Measurements from ENCODE around the gene CDIP1.

The CDIP1 gene

GRCh38 chr16:4486126-4486893 lies 52.3 kb downstream of the CDIP1 start:
- no peak for DNase-seq

DNA sequence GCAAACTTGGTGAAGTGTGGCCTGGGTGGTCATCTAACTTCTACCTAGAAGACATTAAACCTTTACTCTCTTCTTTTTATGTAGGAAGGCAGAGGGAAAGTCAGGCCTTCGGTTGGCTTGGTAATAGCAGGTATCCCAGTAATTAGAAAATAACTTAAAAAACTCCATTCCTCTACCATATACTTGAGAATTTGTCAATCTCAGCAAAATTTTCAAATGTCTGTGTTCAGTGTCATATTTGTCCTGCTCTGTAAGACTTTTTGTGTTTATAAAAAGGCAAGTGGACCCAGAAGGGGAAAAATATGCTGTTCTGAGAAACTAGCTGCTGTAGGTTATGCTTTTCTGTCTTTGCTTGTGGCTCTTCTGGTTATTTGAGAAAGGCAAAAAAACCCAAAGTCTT lies 56.6 kb downstream of the CDIP1 start:
- no peak for DNase-seq

DNA sequence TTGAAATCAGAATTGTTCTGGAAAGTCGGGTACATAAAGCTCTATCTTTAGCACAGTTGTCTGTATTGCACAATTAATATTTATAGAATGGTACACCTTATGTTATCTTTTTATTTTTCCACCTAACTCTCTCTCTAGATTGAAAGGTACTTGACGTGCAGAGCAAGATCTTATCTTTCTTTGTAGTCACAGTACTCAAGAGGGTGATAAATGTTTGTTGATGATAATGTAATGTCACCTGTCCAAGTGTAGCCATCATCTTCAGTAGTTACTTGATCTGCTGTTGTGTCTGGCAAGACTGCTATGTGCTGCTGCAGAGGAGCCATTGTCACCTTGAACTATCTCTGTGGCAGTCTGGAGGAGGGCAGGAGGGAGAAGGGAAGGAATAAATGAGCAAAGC lies 57.0 kb downstream of the CDIP1 start:
- DNase-seq = peak in 1 of 3 experiments; percentile 29

GRCh38 chr16:4477966-4478365 lies 60.6 kb downstream of the CDIP1 start:
- no peak for DNase-seq

- peak; percentile 86 to 96 (median 93) for DNase-seq
Observed at GRCh38 chr16:4475880-4476788, 62.4 kb downstream of the CDIP1 start, which contains the start of gene HMOX2. HMOX2 (plus strand) TSS chr16:4476398; CDS start chr16:4505525, 29,127 bp downstream.

DNA sequence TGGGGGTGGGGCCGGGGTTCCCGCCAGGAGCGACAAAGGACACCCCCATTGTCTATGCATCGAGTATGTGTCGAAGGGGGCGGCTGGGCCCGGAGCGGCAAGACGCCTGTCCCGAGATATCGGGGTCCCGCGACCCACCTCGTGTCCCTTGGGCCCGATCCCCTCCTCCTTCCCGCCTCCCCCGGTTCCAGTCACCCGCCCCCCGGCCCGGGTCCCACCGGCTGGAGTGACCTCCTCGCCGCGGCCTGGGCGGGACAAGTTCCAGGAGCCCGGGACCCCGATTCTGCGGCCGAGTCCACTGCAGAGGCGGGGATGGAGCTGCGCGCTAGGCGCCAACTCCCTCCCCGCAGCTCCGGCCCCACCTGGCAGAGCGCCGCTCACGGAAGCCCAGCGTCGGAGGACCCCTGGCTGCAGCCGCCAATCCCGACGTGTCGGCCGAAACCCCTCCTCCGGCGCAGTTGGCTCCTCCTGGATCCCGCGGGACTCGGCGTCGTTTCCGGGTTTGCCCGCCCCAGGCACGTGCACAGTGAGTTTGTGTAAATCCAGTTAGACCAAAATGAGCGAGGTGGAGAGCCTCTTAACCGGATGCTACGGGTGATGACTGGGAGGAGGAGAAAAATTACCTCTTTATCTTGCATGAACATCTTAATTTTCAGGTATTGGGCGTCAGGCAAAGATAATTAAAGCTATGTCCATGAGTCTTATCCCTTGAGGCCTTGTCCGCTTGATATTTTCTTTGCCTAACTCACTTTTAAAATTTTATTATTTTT lies 64.2 kb downstream of the CDIP1 start, which contains the start of gene NMRAL1:
Gene NMRAL1, minus strand, starts transcription at position 434 of the 770 bp plus-strand sequence. CDS start 493 bp downstream, outside the sequence.
- peak; percentile 79 to 97 (median 94) for DNase-seq

- DNase-seq = no peak
Observed at GRCh38 chr16:4472880-4473279, 65.7 kb downstream of the CDIP1 start.

DNA sequence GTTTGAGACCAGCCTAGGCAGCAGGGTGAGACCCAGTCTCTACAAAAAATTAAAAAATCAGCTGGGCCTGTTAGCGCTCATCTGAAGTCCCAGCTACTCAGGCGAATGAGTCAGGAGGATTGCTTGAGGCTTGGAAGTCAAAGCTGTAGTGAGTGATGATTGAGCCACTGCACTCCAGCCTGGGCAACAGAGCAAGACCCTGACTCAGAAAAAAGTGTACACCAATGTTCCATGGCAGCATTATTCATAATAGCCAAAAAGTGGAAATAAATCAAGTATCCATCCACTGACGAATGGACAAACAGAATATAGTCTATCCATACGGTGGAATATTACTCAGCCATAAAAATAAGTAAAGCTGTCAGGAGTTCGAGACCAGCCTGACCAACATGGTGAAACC lies 66.7 kb downstream of the CDIP1 start:
- no peak for DNase-seq

DNA sequence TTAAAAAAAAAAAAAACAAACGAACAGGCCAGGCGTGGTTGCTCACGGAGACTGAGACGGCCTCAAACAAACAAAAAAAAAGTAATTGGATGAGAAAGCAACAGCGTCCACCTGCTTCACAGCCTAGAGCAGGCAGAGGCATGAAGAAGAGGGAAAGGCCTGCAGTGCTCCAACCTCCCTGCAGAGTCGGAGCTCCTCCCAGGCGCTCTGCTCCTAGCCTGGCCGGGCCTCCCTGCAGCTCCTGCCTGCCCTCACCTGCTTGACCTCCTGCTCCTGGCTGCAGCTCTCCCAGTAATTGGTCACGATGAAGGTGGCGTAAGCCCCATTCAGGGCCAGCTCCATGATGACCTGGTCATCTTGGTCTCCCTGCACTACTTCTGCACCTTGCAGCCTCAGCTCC lies 69.6 kb downstream of the CDIP1 start:
- no peak for DNase-seq

DNA sequence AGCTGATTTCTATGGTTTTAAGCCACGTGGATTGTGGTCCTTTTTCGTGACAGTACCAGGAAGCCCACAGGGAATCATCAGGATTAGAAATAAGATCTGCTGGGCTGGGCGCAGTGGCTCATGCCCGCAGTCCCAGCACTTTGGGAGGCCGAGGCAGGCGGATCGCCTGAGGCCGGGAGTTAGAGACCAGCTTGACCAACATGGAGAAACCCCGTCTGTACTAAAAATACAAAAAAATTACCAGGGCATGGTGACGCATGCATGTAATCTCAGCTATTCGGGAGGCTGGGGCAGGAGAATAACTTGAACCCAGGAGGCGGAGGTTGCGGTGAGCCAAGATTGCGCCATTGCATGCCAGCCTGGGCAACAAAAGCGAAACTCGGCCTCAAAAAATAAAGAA lies 70.7 kb downstream of the CDIP1 start:
- no peak for DNase-seq

DNA sequence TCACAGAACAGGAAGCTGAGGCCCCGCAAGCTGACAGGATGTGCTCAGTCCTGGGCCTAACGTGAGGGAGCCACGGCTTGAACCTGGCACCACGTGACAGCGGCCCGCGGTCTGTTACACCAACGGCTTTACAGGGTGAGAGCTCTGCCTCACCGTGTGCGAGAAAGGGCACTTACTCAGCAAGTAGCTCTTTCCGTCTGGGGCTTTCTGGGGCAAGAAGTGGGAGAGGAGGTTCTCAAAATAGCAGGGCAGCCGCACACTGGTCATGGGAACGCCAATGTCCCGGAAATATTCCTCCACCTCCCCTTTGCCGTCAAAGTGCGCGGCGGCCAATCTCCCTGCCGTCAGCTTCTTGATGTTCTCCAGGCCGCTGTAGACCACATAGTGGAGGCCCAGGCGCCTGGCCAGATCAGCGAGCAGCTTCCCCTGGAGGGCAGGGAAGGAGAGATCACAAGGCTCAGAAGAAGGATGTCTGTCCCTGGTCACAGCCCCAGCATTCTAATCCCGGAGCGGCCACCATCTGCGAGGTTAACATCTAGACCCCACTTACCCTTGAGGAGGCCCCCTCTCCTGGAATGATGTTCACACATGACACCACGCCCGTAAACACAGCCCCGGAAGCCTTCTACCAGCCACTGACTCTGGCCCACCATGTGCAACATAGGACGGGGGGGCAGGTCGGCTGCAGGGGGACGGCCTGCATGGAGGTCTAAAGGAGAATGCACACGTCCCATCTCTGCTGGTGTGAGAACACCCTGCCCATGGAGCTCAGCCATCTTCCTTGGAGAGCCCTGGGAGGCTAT lies 72.4 kb downstream of the CDIP1 start:
- no peak for DNase-seq

DNA sequence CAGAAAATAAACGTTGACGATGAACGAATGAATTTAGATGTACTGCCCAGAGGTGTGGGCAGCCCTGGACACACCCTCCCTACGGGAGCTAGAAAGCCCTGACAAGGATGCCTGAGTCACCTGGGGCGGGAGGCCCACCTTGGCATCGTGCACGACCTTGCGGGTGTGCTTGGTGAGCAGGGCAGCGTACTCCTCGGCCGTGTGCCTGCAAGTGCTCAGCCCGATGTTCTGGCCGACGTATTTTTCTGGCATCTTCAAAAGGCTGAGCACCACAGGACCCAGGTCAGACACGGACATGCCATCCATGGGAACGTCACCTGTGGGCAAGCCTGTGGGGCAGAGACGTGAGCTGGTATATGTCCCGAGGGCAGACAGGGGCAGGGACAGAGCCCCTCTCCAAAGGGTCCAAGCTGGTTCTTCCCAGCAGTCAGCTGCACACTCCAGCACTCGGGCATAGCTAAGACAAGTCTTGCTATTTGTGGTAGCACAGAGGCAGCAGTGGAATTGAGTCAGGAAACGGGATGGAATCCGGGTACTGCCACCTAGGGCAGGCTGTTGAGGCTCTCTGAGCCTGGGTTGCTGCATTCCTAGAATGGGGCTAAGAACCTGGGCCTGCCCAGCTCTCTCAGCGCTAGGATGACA lies 74.9 kb downstream of the CDIP1 start:
- no peak for DNase-seq

GRCh38 chr16:4461250-4462085 lies 77.1 kb downstream of the CDIP1 start:
- peak in 1 of 3 experiments; percentile 25 for DNase-seq

GRCh38 chr16:4460936-4461249 lies 77.7 kb downstream of the CDIP1 start:
- DNase-seq = no peak

All from NCI-H1417 (cell line).